ENCODE data around the gene GRK7. TPM values are rescaled to one million over a fixed set of nuclear protein-coding genes. Genes with fewer than 3 reads are reported as not detected.

GRK7 gene
- total and polyA plus RNA-seq, 8 donors, result 0.05 to 0.37 (median 0.29) TPM; not detected in 5

DNA sequence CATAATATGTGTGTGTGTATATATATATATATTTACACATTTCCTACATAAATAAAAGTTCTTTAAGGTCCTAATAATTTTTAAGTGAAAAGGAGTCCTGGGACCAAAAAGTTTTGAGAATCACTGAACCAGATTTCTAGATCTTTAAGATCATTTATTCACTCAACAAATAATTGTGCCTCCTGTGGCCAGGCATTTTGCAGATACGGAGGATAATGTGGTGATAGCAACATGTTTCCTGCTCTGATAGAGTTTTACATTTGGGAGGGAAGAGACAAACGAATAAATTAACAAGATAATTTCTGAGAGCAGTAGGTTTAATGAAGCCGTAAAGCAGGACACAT, 25.6 kb upstream of the GRK7 start:
- 0 to 1% (median 0%) methylated on average over 3 of the region's 3 CpGs for WGBS, 5 donors
- intact Hi-C loops (cut with DNase I; ENCODE audit: low total_unique reads), result loop anchor here (10.0 kb wide), 2 partner anchors 137 to 177 kb away; partner anchors contain the start of gene ATP1B3

DNA sequence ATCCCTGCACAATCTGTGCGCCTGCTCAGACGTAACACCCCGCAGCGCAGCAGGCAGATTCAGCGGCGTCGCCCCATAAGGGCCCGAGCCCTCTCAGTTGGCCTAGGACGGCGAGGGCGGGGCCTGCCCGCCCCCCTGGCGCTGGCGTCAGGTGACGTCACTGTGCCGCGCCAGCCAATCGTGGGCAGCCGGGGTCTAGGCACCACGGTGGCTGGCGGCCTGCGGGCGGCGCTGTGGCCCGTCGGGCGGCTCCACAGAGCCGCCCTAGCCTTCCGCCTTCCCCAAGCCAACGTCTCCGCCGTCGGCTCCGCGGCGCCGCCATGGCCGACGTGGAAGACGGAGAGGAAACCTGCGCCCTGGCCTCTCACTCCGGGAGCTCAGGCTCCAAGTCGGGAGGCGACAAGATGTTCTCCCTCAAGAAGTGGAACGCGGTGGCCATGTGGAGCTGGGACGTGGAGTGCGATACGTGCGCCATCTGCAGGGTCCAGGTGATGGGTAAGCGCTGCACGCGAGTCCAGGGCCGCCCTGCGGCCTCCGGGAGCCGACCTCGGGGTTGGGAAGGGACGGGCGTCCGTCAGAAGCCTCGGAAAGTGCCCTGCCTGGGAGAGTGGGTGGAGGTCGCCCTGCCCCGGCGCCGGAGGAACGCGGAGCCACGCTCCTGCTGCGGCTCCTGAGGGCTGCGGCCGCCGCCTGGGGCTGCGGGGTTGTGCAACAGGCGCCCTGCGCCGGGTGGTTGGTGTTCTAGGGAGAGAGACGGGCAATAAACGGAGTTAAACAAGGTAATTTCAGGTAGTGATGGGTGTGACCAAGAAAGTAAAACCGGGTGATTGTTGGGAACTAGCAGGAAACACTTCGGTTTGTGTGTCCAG, 25.0 kb upstream of the GRK7 start, which contains the start of gene RNF7:
Gene RNF7 (plus strand): TSS at position 277 of the 869 bp plus-strand sequence. CDS start 44 bp downstream, at position 321.
- peak within 1 kb of the TSS; percentile 90 to 98 (median 94) for H3K27ac ChIP-seq
- H3K4me3 ChIP-seq, result peak within 1 kb of the TSS; percentile 71 to 95 (median 85)
- H3K27me3 ChIP-seq, result no peaks in the 10 kb centered on the region
- intact Hi-C loops (cut with DNase I; ENCODE audit: low total_unique reads), result loop anchor here (10.0 kb wide), 2 partner anchors 137 to 177 kb away; partner anchors contain the start of gene ATP1B3
- WGBS, 5 donors, result 0 to 1% (median 0%) methylated on average over 23 to 81 of the region's 81 CpGs
- peaks cover 9 to 47% (median 31%) of the 10 kb centered on the region in 4 donors for H3K4me1 ChIP-seq
- H3K9me3 ChIP-seq, result no peaks in the 10 kb centered on the region
- H3K36me3 ChIP-seq, result peaks cover 0 to 6% (median 2%) of the 10 kb centered on the region in 4 donors
- peak; percentile 96 to 99 for DNase-seq
- TF ChIP-seq EP300 (IDR thresholded peaks at IDR 0.05) (no peak), POLR2AphosphoS5 (IDR thresholded peaks at IDR 0.05) (peak; percentile 79 to 85 (median 82)), POLR2A (IDR thresholded peaks at IDR 0.05) (no peak)
- TF ChIP-seq, protein P1, sequence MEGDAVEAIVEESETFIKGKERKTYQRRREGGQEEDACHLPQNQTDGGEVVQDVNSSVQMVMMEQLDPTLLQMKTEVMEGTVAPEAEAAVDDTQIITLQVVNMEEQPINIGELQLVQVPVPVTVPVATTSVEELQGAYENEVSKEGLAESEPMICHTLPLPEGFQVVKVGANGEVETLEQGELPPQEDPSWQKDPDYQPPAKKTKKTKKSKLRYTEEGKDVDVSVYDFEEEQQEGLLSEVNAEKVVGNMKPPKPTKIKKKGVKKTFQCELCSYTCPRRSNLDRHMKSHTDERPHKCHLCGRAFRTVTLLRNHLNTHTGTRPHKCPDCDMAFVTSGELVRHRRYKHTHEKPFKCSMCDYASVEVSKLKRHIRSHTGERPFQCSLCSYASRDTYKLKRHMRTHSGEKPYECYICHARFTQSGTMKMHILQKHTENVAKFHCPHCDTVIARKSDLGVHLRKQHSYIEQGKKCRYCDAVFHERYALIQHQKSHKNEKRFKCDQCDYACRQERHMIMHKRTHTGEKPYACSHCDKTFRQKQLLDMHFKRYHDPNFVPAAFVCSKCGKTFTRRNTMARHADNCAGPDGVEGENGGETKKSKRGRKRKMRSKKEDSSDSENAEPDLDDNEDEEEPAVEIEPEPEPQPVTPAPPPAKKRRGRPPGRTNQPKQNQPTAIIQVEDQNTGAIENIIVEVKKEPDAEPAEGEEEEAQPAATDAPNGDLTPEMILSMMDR (IDR thresholded peaks at IDR 0.05), result peak in 5 of 7 experiments; percentile 82 to 95 (median 87)

More for the DNA sequence above, 25.6 kb upstream of the GRK7 start:
- DNase-seq, result no peak
- no peak for TF ChIP-seq POLR2AphosphoS5 (IDR thresholded peaks at IDR 0.05)
- TF ChIP-seq EP300 (IDR thresholded peaks at IDR 0.05), result no peak
- TF ChIP-seq, protein P1 (IDR thresholded peaks at IDR 0.05), result no peak
- Histone ChIP-seq H3K27ac (peak overlapping the region; percentile 75 to 98 (median 94)), H3K36me3 (peaks cover 0 to 2% (median 1%) of the 10 kb centered on the region in 4 donors), H3K9me3 (no peaks in the 10 kb centered on the region), H3K27me3 (no peaks in the 10 kb centered on the region), H3K4me1 (peaks cover 9 to 41% (median 28%) of the 10 kb centered on the region in 4 donors), H3K4me3 (peak overlapping the region; percentile 71 to 95 (median 85))

DNA sequence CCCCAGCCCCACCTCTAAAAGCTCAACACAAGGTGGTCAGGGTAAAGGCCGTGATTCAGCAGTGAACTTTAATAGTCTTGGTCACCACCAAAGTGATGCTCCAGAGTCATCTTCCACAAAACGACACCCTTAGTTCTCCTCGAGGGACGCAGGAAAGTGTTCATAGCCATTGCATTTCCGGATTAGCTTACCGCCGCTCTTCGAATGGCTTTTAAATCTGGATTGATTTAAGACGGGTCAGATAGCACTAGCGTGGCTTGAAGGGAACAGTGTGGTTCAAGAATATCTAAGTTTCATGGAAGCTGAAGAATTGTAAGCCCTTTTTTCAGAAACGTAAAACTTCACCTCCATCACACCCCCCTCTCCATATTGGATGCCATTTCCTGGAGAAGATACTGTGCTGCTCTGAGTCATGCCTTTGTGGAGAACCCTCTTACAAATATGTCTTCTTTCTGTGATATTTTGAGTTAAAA, 24.3 kb upstream of the GRK7 start:
- intact Hi-C loops (cut with DNase I; ENCODE audit: low total_unique reads), result loop anchor here (10.0 kb wide), 2 partner anchors 136 to 176 kb away; partner anchors contain the start of gene ATP1B3
- Histone ChIP-seq H3K27me3 (no peaks in the 10 kb centered on the region), H3K4me1 (peaks cover 9 to 52% (median 34%) of the 10 kb centered on the region in 4 donors), H3K36me3 (peaks cover 0 to 8% (median 3%) of the 10 kb centered on the region in 4 donors), H3K4me3 (peak overlapping the region; percentile 71 to 95 (median 85)), H3K27ac (peak overlapping the region; percentile 90 to 98 (median 94)), H3K9me3 (no peaks in the 10 kb centered on the region)
- WGBS, 5 donors, result 0 to 1% (median 0%) methylated on average over 11 of the region's 11 CpGs
- peak in 1 of 2 donors; percentile 72 for DNase-seq
- TF ChIP-seq POLR2AphosphoS5 (IDR thresholded peaks at IDR 0.05) (no peak), EP300 (IDR thresholded peaks at IDR 0.05) (no peak), POLR2A (IDR thresholded peaks at IDR 0.05) (no peak)
- TF ChIP-seq, protein P1 (IDR thresholded peaks at IDR 0.05), result no peak

DNA sequence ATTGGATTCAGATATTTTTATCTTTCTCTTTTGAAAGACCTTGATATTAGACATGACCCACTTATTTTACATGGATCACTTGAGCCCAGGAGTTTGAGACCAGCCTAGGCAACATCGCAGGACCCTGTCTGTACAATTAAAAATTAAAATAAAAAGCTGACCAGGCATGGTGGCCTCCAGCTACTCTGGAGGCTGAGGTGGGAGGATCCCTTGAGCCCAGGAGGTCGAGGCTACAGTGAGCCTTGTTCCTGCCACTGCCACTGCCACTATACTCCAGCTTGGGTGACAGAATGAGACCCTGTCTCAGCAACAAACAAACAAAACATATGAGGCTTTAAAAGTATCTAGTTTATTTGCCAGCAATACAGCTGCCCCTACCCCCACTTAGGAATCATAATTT, 23.5 kb upstream of the GRK7 start:
- Histone ChIP-seq H3K27me3 (no peaks in the 10 kb centered on the region), H3K4me3 (peak overlapping the region; percentile 71 to 95 (median 85)), H3K9me3 (no peaks in the 10 kb centered on the region), H3K4me1 (peaks cover 9 to 59% (median 40%) of the 10 kb centered on the region in 4 donors), H3K36me3 (peaks cover under 1 to 16% (median 11%) of the 10 kb centered on the region in 4 donors), H3K27ac (peak overlapping the region in 4 of 5 donors; percentile 94 to 98 (median 95))
- WGBS, 5 donors, result 72 to 82% (median 78%) methylated on average over 2 of the region's 2 CpGs
- intact Hi-C loops (cut with DNase I; ENCODE audit: low total_unique reads), result loop anchor here (10.0 kb wide), 2 partner anchors 135 to 175 kb away; partner anchors contain the start of gene ATP1B3
- DNase-seq, result no peak
- TF ChIP-seq POLR2AphosphoS5 (IDR thresholded peaks at IDR 0.05), result no peak
- TF ChIP-seq, protein P1 (IDR thresholded peaks at IDR 0.05), result no peak
- TF ChIP-seq POLR2A (IDR thresholded peaks at IDR 0.05), result no peak
- TF ChIP-seq EP300 (IDR thresholded peaks at IDR 0.05), result no peak

All from stomach (tissue), 9 donors.